ENCODE data around the gene PUM1.

Gene PUM1

DNA sequence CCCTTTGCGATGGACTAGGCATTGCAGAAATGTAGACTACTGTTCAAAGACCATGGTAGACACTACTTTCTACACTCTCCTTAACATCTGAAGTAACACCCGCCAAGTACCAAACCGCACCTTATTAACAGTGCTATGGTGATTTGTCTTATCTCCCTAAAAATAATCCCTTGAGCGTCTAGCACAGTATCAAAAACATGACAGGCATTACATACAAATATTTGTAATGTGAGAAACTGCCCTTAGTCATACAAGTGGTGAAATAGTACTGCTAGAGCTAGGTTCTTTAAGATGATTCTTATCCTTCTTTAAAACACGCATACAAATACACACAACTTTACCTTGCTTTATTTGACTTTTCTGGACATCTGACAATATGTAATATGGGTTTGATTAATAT is 27.2 kb downstream of the PUM1 start:
- H3K4me1 ChIP-seq (ENCODE audit: control insufficient read depth in 1 of 2, insufficient read depth in 2 of 2, low read length in 2 of 2): peaks cover 2 to 7% of the 10 kb centered on the region in 2 experiments
- no peaks in the 10 kb centered on the region for H3K79me1 ChIP-seq (ENCODE audit: low read length)
- no peak overlapping the region for H4K12ac ChIP-seq (ENCODE audit: low read depth, low read length)
- H3K14ac ChIP-seq (ENCODE audit: low read length): no peak overlapping the region
- H4K8ac ChIP-seq (ENCODE audit: low read depth, low read length): no peak overlapping the region
- no peak overlapping the region for H2BK120ac ChIP-seq (ENCODE audit: insufficient read depth, low read length, poor library complexity)
- H3K27me3 ChIP-seq (ENCODE audit: insufficient read depth, low read length): no peaks in the 10 kb centered on the region
- no CpG with 5 or more reads among the region's 5 CpGs for WGBS (ENCODE audit: extremely low coverage, insufficient coverage, insufficient read length)
- no peaks in the 10 kb centered on the region for H3K9me3 ChIP-seq (ENCODE audit: insufficient read depth, low read depth, low read length)
- DNase-seq: peak; percentile 50 to 87
- H3K4ac ChIP-seq (ENCODE audit: low read depth, low read length): peak overlapping the region; percentile 6
- H2AK5ac ChIP-seq (ENCODE audit: low read length): no peak overlapping the region
- H3K4me2 ChIP-seq (ENCODE audit: low read length): no peak overlapping the region
- H2BK12ac ChIP-seq (ENCODE audit: low read length): no peak overlapping the region
- H2AFZ ChIP-seq (ENCODE audit: insufficient read depth, low read length, poor library complexity): no peak overlapping the region
- H3K27ac ChIP-seq (ENCODE audit: low read depth, low read length): no peak overlapping the region
- no peak overlapping the region for H3K18ac ChIP-seq (ENCODE audit: low read length)
- H4K91ac ChIP-seq (ENCODE audit: low read depth, low read length): no peak overlapping the region
- peaks cover 34% of the 10 kb centered on the region for H3K79me2 ChIP-seq (ENCODE audit: control insufficient read depth, insufficient read depth, low read length, poor library complexity)
- H2BK5ac ChIP-seq (ENCODE audit: low read depth, low read length, poor library complexity): no peak overlapping the region
- no peak overlapping the region for H3K23ac ChIP-seq (ENCODE audit: low read length)
- peaks cover 14 to 15% of the 10 kb centered on the region in 2 experiments for H3K36me3 ChIP-seq (ENCODE audit: control insufficient read depth in 1 of 2, insufficient read depth in 2 of 2, low read length in 2 of 2)
- no peak overlapping the region for H3K9ac ChIP-seq (ENCODE audit: low read length)
- H3K4me3 ChIP-seq (ENCODE audit: low read depth, low read length): no peak overlapping the region

GRCh38 chr1:31036749-31037500 is 28.6 kb downstream of the PUM1 start:
- no CpG with 5 or more reads among the region's 8 CpGs for WGBS (ENCODE audit: extremely low coverage, insufficient coverage, insufficient read length)

DNA sequence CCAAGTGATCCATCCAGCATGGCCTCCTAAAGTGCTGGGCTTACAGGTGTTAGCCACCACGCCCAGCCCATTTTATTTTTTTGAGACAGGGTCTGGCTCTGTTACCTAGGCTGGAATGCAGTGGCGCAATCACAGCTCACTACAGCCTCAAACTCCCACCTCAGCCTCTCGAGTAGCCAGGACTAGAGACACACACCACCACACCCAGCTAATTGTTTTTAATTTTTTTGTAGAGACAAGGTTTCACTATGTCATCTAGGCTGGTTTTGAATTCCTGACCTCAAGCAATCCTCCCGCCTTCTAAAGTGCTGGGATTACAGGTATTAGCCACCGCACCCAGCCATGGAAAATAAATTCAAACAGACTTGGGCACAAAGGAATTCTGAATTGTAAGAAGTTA is 31.9 kb downstream of the PUM1 start:
- Histone ChIP-seq H3K27ac (ENCODE audit: low read depth, low read length) (peak overlapping the region; percentile 4), H3K14ac (ENCODE audit: low read length) (no peak overlapping the region), H3K23ac (ENCODE audit: low read length) (no peak overlapping the region), H4K8ac (ENCODE audit: low read depth, low read length) (no peak overlapping the region), H3K9me3 (ENCODE audit: insufficient read depth, low read depth, low read length) (no peaks in the 10 kb centered on the region), H3K4me1 (ENCODE audit: control insufficient read depth in 1 of 2, insufficient read depth in 2 of 2, low read length in 2 of 2) (peaks cover 2 to 7% of the 10 kb centered on the region in 2 experiments), H3K27me3 (ENCODE audit: insufficient read depth, low read length) (no peaks in the 10 kb centered on the region), H2BK120ac (ENCODE audit: insufficient read depth, low read length, poor library complexity) (no peak overlapping the region), H3K9ac (ENCODE audit: low read length) (no peak overlapping the region), H3K4ac (ENCODE audit: low read depth, low read length) (no peak overlapping the region), H3K36me3 (ENCODE audit: control insufficient read depth in 1 of 2, insufficient read depth in 2 of 2, low read length in 2 of 2) (peaks cover 6 to 7% of the 10 kb centered on the region in 2 experiments), H2BK5ac (ENCODE audit: low read depth, low read length, poor library complexity) (no peak overlapping the region), H2AK5ac (ENCODE audit: low read length) (no peak overlapping the region), H3K18ac (ENCODE audit: low read length) (no peak overlapping the region), H2BK12ac (ENCODE audit: low read length) (no peak overlapping the region), H3K79me2 (ENCODE audit: control insufficient read depth, insufficient read depth, low read length, poor library complexity) (peaks cover 19% of the 10 kb centered on the region), H3K4me3 (ENCODE audit: low read depth, low read length) (no peak overlapping the region), H2AFZ (ENCODE audit: insufficient read depth, low read length, poor library complexity) (no peak overlapping the region), H4K91ac (ENCODE audit: low read depth, low read length) (no peak overlapping the region), H4K12ac (ENCODE audit: low read depth, low read length) (no peak overlapping the region), H3K4me2 (ENCODE audit: low read length) (no peak overlapping the region), H3K79me1 (ENCODE audit: low read length) (no peaks in the 10 kb centered on the region)
- WGBS (ENCODE audit: extremely low coverage, insufficient coverage, insufficient read length): no CpG with 5 or more reads among the region's 5 CpGs
- DNase-seq: peak; percentile 68 to 69

More at GRCh38 chr1:31036749-31037500, 28.6 kb downstream of the PUM1 start:
- Histone ChIP-seq H3K9ac (ENCODE audit: low read length) (no peak overlapping the region), H3K9me3 (ENCODE audit: insufficient read depth, low read depth, low read length) (no peaks in the 10 kb centered on the region), H2BK5ac (ENCODE audit: low read depth, low read length, poor library complexity) (no peak overlapping the region), H4K12ac (ENCODE audit: low read depth, low read length) (no peak overlapping the region), H3K4me1 (ENCODE audit: control insufficient read depth in 1 of 2, insufficient read depth in 2 of 2, low read length in 2 of 2) (peaks cover 2 to 7% of the 10 kb centered on the region in 2 experiments), H3K27ac (ENCODE audit: low read depth, low read length) (no peak overlapping the region), H3K79me1 (ENCODE audit: low read length) (no peaks in the 10 kb centered on the region), H3K23ac (ENCODE audit: low read length) (no peak overlapping the region), H3K27me3 (ENCODE audit: insufficient read depth, low read length) (no peaks in the 10 kb centered on the region), H2BK12ac (ENCODE audit: low read length) (no peak overlapping the region), H2BK120ac (ENCODE audit: insufficient read depth, low read length, poor library complexity) (no peak overlapping the region), H3K4me2 (ENCODE audit: low read length) (no peak overlapping the region), H3K14ac (ENCODE audit: low read length) (no peak overlapping the region), H4K91ac (ENCODE audit: low read depth, low read length) (no peak overlapping the region), H3K4me3 (ENCODE audit: low read depth, low read length) (no peak overlapping the region), H3K18ac (ENCODE audit: low read length) (no peak overlapping the region), H2AFZ (ENCODE audit: insufficient read depth, low read length, poor library complexity) (no peak overlapping the region), H4K8ac (ENCODE audit: low read depth, low read length) (no peak overlapping the region), H3K4ac (ENCODE audit: low read depth, low read length) (peak overlapping the region; percentile 67), H3K79me2 (ENCODE audit: control insufficient read depth, insufficient read depth, low read length, poor library complexity) (peaks cover 30% of the 10 kb centered on the region), H2AK5ac (ENCODE audit: low read length) (no peak overlapping the region), H3K36me3 (ENCODE audit: control insufficient read depth in 1 of 2, insufficient read depth in 2 of 2, low read length in 2 of 2) (peaks cover 8 to 10% of the 10 kb centered on the region in 2 experiments)
- DNase-seq: peak in 1 of 2 donors; percentile 48

GRCh38 chr1:31032266-31032665 is 33.3 kb downstream of the PUM1 start:
- no peak overlapping the region for H4K91ac ChIP-seq (ENCODE audit: low read depth, low read length)
- no peaks in the 10 kb centered on the region for H3K9me3 ChIP-seq (ENCODE audit: insufficient read depth, low read depth, low read length)
- peaks cover 15% of the 10 kb centered on the region for H3K79me2 ChIP-seq (ENCODE audit: control insufficient read depth, insufficient read depth, low read length, poor library complexity)
- H4K8ac ChIP-seq (ENCODE audit: low read depth, low read length): no peak overlapping the region
- no peak overlapping the region for H2BK5ac ChIP-seq (ENCODE audit: low read depth, low read length, poor library complexity)
- no peak overlapping the region for H3K9ac ChIP-seq (ENCODE audit: low read length)
- H3K4me1 ChIP-seq (ENCODE audit: control insufficient read depth in 1 of 2, insufficient read depth in 2 of 2, low read length in 2 of 2): peaks cover 2 to 8% of the 10 kb centered on the region in 2 experiments
- no peak for DNase-seq
- H3K27me3 ChIP-seq (ENCODE audit: insufficient read depth, low read length): no peaks in the 10 kb centered on the region
- H3K23ac ChIP-seq (ENCODE audit: low read length): no peak overlapping the region
- H3K79me1 ChIP-seq (ENCODE audit: low read length): no peaks in the 10 kb centered on the region
- no peak overlapping the region for H3K18ac ChIP-seq (ENCODE audit: low read length)
- H3K4me3 ChIP-seq (ENCODE audit: low read depth, low read length): no peak overlapping the region
- no peak overlapping the region for H2BK120ac ChIP-seq (ENCODE audit: insufficient read depth, low read length, poor library complexity)
- no peak overlapping the region for H2AFZ ChIP-seq (ENCODE audit: insufficient read depth, low read length, poor library complexity)
- WGBS (ENCODE audit: extremely low coverage, insufficient coverage, insufficient read length): no CpG with 5 or more reads among the region's 1 CpG
- H2AK5ac ChIP-seq (ENCODE audit: low read length): no peak overlapping the region
- no peak overlapping the region for H3K14ac ChIP-seq (ENCODE audit: low read length)
- H3K27ac ChIP-seq (ENCODE audit: low read depth, low read length): no peak overlapping the region
- peaks cover 2 to 4% of the 10 kb centered on the region in 2 experiments for H3K36me3 ChIP-seq (ENCODE audit: control insufficient read depth in 1 of 2, insufficient read depth in 2 of 2, low read length in 2 of 2)
- no peak overlapping the region for H3K4me2 ChIP-seq (ENCODE audit: low read length)
- H2BK12ac ChIP-seq (ENCODE audit: low read length): no peak overlapping the region
- no peak overlapping the region for H3K4ac ChIP-seq (ENCODE audit: low read depth, low read length)
- no peak overlapping the region for H4K12ac ChIP-seq (ENCODE audit: low read depth, low read length)

Data from trophoblast cell (in vitro differentiated cells and primary cell).